ENCODE results near the gene TTN.
"Not testable (repeated sequence)": the region's sequence is repeated elsewhere in the genome, so short reads cannot be mapped to it uniquely, and the experiment has no call there.

Gene TTN

GRCh38 chr2:178526256-178526655 is 281.0 kb downstream of the TTN start:
- DNase-seq: no peak

- DNase-seq: not testable (repeated sequence)
These were observed 281.8 kb downstream of the TTN start for GRCh38 chr2:178525460-178525859.

DNA sequence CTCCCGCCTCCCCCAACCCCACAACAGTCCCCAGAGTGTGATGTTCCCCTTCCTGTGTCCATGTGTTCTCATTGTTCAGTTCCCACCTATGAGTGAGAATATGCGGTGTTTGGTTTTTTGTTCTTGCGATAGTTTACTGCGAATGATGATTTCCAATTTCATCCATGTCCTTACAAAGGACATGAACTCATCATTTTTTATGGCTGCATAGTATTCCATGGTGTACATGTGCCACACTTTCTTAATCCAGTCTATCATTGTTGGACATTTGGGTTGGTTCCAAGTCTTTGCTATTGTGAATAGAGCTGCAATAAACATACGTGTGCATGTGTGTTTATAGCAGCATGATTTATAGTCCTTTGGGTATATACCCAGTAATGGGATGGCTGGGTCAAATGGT is 282.2 kb downstream of the TTN start:
- not testable (repeated sequence) for DNase-seq

DNA sequence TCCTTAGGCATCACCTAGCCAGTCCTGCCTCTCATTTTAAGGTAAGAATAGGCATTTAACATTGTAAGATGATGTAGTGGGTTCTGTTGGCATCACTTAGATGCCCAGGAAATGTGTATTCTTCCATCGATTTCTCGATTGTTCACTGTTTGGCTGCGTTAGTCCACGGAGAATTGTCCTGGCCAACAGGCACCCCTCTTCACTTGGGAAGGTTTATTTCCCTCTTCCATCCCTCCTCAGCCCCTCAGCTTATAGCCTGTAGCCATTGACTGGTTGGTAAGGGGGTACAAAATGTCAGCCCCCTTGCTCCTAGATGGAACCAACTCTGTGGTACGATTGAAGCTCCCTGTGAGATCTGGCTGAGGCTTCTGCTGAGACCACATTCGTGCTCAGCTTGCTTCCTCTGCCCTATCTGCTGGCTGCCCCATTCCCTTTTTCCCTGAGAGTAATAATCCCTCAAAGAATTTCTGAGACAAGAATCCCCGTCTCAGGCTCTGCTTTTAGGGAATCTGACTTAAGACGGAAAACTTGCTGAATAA is 283.6 kb downstream of the TTN start:
- no peak for DNase-seq

- DNase-seq: peak; percentile 85
These were observed 284.1 kb downstream of the TTN start for GRCh38 chr2:178522950-178523595.

DNA sequence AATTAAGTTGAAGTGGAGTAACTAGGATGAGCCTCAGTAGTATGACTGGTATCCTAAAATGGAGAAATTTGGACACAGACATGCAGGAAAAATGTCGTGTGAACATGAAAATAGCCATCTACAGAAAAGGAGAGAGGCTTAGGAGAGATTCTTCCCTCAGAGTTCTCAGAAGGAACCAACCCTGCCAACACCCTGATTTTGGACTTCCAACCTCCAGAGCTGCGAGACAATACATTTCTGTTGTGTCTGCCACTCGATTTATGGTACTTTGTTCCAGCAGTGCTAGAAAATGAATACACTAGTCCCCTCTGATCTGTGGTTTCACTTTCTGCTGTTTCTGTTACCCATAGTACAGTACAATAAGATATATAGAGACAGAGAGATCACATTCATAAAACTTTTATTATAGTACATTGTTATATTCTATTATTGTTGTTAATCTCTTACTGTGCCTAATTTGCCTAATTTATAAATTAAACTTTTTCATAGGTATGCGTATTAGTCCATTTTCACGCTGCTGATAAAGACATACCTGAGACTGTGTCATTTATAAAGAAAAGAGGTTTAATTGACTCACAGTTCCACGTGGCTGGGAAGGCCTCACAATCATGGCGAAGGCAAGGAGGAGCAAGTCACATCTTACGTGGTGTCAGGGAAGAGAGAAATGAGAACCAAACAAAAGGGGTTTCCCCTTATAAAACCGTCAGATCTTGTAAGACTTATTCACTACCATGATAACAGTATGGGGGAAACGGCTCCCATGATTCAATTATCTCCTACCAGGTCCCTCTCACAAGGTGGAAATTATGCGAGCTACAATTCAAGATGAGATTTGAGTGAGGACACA is 285.7 kb downstream of the TTN start:
- DNase-seq: no peak

DNA sequence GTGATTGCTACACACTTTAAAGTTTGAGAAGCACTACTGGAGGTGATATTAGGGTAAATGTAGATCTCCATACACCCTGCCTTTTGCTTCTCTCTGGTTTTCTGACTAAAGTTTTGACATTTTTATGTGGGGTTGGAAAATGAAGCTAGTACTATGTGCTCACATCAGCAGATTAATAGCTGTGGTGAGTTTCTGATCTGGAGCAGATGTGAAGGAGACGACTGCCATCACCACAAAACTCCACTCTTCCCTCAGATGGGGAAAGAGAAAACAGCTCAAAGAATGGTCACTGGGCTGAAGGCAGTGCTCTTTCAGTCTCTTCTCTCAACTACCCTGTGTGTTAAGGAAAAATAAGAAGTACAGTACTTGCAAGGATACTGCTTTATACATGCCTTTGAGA is 289.7 kb downstream of the TTN start:
- no peak for DNase-seq

DNA sequence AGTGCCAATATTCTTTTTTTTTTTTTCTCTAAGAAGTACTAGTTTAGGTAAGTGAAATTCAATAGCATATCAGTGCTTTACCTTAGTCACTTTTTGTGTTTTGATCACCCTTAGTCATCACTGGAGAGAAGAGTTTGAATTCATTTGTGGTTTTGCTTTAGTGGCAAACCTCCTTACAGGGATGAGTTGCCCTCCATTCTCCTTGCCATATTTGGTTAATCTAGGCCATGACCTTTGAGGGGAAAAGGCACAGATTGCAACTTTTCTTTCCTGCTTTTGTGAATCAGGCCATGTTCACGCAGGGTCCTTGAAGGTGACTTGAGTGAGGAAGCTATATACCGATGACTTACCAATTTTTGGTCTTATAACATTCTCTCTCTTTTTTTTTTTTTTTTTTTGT is 292.6 kb downstream of the TTN start:
- peak; percentile 29 for DNase-seq

GRCh38 chr2:178513876-178514275 is 293.3 kb downstream of the TTN start:
- no peak for DNase-seq

DNA sequence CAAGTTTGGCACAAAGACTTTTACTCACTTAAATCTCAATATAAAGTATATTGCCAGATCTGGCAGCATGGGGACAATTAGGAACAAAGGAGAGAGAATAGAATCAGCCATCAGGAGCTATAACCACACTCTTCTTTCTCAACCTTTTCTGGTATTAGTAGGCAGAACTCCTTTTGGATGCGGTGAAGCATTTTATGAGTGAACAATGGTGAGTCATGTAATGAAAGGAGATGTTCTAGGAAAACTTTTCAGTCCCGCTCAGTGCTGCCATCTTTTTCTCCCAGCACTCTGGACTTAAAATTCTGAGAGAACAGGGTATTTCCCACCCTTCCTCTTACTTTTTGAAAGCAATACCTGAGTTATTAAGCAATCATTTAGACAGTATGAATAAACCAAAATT is 294.7 kb downstream of the TTN start:
- DNase-seq: no peak

- no peak for DNase-seq
These were observed 296.8 kb downstream of the TTN start for GRCh38 chr2:178510384-178510783.

DNA sequence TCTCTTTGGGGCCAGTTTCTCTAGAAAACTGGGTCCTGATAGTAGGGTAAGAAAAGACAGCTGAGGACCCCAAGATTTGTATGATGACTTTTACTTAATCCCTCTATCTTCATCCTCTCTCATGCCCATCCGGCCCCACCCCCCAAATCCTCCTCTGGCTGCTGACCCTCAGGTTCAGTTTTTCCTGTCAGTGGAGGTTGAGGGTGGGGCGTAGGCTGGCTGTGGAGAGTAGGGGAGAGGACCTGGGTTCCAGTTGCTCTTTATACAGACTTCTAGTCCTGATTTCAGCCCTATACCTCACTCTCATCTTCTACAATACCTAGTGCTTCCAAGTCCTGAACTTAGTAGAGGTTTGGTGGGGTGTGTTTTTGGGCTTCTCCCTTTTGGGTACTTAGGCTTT is 298.6 kb downstream of the TTN start:
- DNase-seq: no peak

- no peak for DNase-seq
These were observed 300.3 kb downstream of the TTN start for GRCh38 chr2:178506949-178507348.

GRCh38 chr2:178506524-178506923 is 300.7 kb downstream of the TTN start:
- no peak for DNase-seq

DNA sequence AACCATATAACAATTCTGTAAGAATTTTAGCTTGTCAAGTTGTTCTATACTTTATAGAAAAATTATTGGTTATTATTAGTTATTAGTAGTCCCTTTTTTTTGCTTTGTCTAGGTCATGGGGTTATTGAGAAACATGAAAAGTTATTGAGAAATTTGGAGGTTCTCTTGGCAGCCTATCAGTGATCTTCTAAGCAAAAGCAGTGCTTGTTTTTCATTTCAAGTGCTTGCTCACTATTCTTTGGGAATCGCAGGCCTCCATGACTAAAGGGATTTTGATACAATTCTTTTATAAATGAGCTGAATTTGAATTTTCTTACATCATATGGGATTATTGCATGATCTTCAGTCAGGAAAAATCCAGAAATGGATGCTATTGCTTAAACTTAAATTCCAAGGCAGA is 301.1 kb downstream of the TTN start:
- no peak for DNase-seq

- no peak for DNase-seq
These were observed 304.5 kb downstream of the TTN start for GRCh38 chr2:178502751-178503150.

DNA sequence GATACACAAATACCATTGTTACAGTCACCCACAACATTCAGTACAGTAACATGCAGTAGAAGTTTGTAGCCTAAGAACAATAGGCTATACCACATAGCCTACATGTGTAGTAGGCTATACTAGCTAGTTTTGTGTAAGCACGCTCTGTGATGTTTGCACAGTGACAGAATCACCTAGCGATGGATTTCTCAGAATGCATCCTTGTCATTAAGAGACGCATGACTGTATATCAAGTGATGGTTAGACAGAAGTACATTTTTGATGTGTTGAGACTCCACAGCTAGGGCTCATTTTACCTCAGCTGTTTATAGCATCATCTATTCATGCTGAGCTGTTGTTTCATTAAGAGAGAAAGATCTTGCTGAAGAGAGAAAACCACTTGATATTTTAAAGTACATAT is 307.6 kb downstream of the TTN start:
- no peak for DNase-seq

DNA sequence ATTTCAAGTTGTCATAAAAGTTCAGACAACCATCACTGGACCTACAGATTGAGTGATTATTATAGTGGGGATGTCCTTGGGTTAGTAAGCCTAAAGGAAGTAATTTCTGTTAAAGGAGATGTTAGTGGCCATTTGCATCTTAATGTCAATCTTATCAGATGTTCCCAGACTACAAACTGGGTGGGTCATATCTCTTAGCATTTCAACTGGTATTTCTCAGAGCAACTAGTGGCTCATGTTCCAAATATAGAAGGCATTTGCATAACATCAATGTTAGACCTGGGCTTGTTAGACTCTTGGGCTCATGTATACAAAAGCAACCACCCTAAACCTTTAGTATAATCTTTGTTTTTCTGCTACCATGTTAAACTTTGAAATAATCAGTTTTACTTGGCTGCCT is 309.1 kb downstream of the TTN start:
- DNase-seq: no peak

DNA sequence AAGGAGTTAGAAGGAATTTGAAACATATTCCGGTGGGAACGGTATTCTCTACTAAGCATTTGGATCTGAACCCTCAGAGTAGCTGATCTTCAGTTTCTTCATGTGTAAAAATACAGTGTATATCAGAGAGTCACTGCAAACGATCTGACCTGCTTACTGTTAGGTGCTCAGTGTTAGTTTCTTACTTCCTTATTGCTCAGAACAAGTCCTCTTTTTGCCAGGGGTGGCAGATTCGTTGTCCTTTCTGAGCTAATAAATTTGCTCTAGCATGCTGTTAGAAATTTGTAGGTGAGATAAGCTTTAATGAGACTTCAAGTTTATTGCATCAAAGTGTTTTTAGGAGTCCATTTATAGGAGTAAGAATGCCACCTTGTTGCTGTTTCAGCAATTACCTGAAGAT is 311.2 kb downstream of the TTN start:
- DNase-seq: no peak

- no peak for DNase-seq
These were observed 315.6 kb downstream of the TTN start for GRCh38 chr2:178491612-178492011.

- DNase-seq: no peak
These were observed 321.9 kb downstream of the TTN start for GRCh38 chr2:178485356-178485755.

DNA sequence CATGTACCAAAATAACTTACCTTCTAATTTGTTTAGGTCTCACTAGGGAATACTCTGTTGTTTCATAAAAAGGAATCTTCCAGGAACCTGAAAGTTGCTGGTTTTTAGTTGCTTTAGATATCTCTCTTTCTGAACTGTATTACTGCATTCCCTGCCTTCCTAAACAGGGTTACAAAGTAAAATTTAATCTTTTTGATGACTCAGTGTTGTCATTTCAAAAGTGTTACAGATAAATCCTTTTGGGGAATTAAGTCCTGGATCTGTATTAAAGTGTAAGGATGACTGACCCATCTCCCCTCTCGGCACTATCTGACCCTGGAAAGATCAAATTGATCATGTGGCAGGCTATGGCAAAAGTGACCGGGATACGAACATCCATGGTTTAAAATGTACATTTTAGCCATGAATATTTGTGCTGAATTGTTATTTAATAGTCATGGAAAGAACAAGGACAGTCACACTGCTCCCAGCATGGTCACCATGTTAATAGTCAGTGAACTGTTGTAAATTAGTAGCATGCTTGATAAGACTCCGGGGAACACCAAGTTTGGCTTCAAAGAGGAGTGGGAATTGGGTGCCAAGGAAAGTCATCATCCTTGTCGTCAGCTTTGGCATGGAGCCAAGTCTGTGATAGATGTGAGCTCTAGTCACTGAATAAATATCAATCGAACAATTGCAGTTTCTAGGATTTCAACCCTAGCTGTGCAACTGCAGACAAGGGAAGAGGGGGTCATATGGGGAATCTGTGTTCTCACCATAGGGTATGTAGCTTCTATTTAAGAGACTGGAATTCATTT is 322.8 kb downstream of the TTN start:
- DNase-seq: no peak

DNA sequence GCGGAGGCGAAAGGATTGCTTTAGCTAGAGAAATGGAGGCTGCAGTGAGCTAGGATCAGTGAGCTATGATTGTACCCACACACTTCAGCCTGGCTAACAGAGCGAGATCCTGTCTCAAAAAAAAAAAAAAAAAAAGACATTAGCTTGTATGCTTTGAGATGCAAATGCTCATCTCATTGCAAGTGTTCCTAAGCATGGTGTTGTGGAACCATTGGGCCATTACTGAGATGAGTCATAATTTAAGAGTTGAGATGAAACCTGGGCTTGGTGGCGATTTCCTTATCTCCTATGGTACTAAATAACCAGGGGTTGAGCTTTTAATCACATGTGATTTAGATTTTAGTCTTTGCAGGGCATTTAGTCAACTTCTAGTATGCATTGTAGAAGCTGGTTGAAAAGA is 324.8 kb downstream of the TTN start:
- no peak for DNase-seq

All from CD4-positive, alpha-beta T cell treated with Interleukin-6 for 4 hours (primary cell).